ENCODE data around the gene CRISPLD2. TPM values are rescaled to one million over a fixed set of nuclear protein-coding genes. Genes with fewer than 3 reads are reported as not detected.

CRISPLD2 gene
- total RNA-seq, 4 donors from 2014 or later, result 99.9 to 450 (median 407) TPM

GRCh38 chr16:84817206-84817605 is 2.6 kb upstream of the CRISPLD2 start:
- ATAC-seq (ENCODE audit: low FRiP score) (no peak), DNase-seq (ENCODE audit: low spot score) (no peak)
- TF ChIP-seq, protein P1, sequence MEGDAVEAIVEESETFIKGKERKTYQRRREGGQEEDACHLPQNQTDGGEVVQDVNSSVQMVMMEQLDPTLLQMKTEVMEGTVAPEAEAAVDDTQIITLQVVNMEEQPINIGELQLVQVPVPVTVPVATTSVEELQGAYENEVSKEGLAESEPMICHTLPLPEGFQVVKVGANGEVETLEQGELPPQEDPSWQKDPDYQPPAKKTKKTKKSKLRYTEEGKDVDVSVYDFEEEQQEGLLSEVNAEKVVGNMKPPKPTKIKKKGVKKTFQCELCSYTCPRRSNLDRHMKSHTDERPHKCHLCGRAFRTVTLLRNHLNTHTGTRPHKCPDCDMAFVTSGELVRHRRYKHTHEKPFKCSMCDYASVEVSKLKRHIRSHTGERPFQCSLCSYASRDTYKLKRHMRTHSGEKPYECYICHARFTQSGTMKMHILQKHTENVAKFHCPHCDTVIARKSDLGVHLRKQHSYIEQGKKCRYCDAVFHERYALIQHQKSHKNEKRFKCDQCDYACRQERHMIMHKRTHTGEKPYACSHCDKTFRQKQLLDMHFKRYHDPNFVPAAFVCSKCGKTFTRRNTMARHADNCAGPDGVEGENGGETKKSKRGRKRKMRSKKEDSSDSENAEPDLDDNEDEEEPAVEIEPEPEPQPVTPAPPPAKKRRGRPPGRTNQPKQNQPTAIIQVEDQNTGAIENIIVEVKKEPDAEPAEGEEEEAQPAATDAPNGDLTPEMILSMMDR (IDR thresholded peaks at IDR 0.05), result no peak

DNA sequence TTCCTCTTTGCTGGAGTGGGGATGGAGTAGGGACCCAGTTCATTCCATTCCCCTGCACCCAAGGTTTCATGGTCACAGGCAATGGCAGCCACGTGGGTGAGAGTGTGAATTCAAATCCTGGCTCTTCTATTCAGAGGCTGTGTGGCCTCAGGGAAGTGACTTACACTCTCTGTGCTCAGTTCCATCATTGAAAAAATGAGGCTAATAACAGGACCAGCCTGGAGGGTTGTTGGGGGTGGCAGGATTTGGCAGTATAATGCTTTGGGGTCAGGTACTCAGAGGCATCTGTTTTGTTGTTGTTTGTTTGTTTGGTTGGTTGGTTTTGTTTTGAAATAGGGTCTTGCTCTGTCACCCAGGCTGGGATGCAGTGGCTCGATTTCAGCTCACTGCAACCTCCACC is 2.2 kb upstream of the CRISPLD2 start:
- no peak for ATAC-seq (ENCODE audit: low FRiP score)

DNA sequence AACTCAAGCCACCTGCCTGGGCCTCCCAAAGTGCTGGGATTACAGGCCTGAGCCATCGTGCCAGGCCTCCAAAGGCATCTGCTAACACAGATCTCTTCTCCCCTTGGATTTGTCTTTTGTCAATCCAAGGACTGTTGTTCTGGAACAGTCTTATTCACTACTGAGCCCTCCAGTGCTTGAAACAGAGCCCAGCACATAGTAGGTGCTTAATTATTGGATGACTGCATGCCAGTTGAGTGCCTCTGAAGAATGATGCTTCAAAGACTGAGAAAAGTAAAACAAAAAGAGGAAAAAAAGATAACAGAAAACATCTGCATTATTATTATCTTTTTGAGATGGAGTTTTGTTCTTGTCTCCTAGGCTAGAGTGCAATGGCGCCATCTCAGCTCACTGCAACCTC is 1.7 kb upstream of the CRISPLD2 start:
- TF ChIP-seq, protein P1 (IDR thresholded peaks at IDR 0.05), result no peak
- no peak for ATAC-seq (ENCODE audit: low FRiP score)
- DNase-seq (ENCODE audit: low spot score), result no peak

More for the DNA sequence above, 2.2 kb upstream of the CRISPLD2 start:
- no peak for DNase-seq (ENCODE audit: low spot score)
- TF ChIP-seq, protein P1 (IDR thresholded peaks at IDR 0.05), result no peak

- ATAC-seq (ENCODE audit: low FRiP score), result no peak
- TF ChIP-seq, protein P1 (IDR thresholded peaks at IDR 0.05), result no peak
- no peak for DNase-seq (ENCODE audit: low spot score)
These were observed 669 bp upstream of the CRISPLD2 start for GRCh38 chr16:84818989-84819643.

GRCh38 chr16:84820305-84820684 is 510 bp downstream of the CRISPLD2 start:
- DNase-seq (ENCODE audit: low spot score) (no peak), ATAC-seq (ENCODE audit: low FRiP score) (no peak)

DNA sequence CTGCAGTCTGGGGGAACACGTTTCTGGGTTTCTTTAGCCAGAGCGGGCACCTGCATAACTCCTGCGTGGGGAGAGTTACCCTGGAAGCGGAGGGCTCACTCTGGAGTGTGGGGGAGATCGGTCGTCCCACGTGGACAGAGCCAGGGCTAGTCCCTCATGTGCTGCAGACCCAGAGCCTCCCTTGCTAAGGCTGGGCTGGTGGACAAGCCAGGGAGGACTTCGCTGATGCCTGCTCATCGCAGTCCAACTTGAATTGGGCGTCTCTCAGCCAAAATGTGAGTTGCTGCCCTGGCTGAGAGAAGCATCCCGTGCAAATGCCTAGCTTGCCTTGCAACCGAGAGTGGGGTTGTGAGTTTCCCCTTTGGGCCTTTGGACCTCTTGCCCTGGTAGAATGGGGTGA is 986 bp downstream of the CRISPLD2 start:
- TF ChIP-seq, protein P1 (IDR thresholded peaks at IDR 0.05), result no peak
- ATAC-seq (ENCODE audit: low FRiP score) (no peak), DNase-seq (ENCODE audit: low spot score) (no peak)

More at GRCh38 chr16:84820305-84820684, 510 bp downstream of the CRISPLD2 start:
- TF ChIP-seq, protein P1 (IDR thresholded peaks at IDR 0.05), result no peak

- TF ChIP-seq, protein P1 (IDR thresholded peaks at IDR 0.05), result no peak
- no peak for DNase-seq (ENCODE audit: low spot score)
- no peak for ATAC-seq (ENCODE audit: low FRiP score)
These were observed 1.4 kb downstream of the CRISPLD2 start for GRCh38 chr16:84821179-84821578.
